Loucy (cell line): ENCODE results near the gene MEGF9.

Source experiments
- H2AFZ ChIP-seq: fragments of 200-600 bp; sonication (generic); 2 replicates; pipeline ENCODE4 v1.6.0; 2016; ENCODE audit warnings: antibody characterized with exemption, mild to moderate bottlenecking, low read length, moderate library complexity
- H3F3A ChIP-seq: fragments of 200-600 bp; 2 replicates; pipeline ENCODE4 v1.6.0; 2016; ENCODE audit warnings: antibody characterized with exemption, low read depth, mild to moderate bottlenecking
- H3K27me3 ChIP-seq: fragments of 200-600 bp; sonication (generic); 2 replicates; pipeline ENCODE4 v1.6.1; 2014; ENCODE audit warnings: low read length, mild to moderate bottlenecking; ENCODE audit not compliant: insufficient read depth, poor library complexity, severe bottlenecking
- H3K36me3 ChIP-seq: fragments of 200-600 bp; sonication (generic); 2 replicates; pipeline ENCODE4 v1.6.1; 2016; ENCODE audit warnings: low read length; ENCODE audit not compliant: insufficient read depth
- H3K4me1 ChIP-seq: fragments of 200-600 bp; sonication (generic); 2 replicates; pipeline ENCODE4 v1.5.1; 2014; ENCODE audit warnings: low read length, mild to moderate bottlenecking; ENCODE audit not compliant: insufficient read depth, poor library complexity, severe bottlenecking
- H3K4me2 ChIP-seq: fragments of 200-600 bp; sonication (generic); 2 replicates; pipeline ENCODE4 v1.6.0; 2014; ENCODE audit warnings: antibody characterized with exemption, low read length, low read depth, mild to moderate bottlenecking; ENCODE audit not compliant: poor library complexity, severe bottlenecking
- H3K4me3 ChIP-seq: fragments of 200-600 bp; sonication (generic); 2 replicates; pipeline ENCODE4 v1.5.1; 2014; ENCODE audit warnings: low read length, mild to moderate bottlenecking, mixed read lengths; ENCODE audit not compliant: poor library complexity, severe bottlenecking
- H3K79me2 ChIP-seq: fragments of 200-600 bp; sonication (generic); 2 replicates; pipeline ENCODE4 v1.6.1; 2014; ENCODE audit warnings: low read length; ENCODE audit not compliant: insufficient read depth
- H3K9ac ChIP-seq: fragments of 200-600 bp; sonication (generic); 2 replicates; pipeline ENCODE4 v1.6.0; 2014; ENCODE audit warnings: mild to moderate bottlenecking, low read depth, low read length, moderate library complexity; ENCODE audit not compliant: poor library complexity, severe bottlenecking
- H3K9me2 ChIP-seq: fragments of 200-600 bp; sonication (generic); replicated peaks from 2 replicates; pipeline ENCODE4 v1.6.1; 2016; ENCODE audit warnings: low read depth, low read length, mixed read lengths
- H3K9me3 ChIP-seq: fragments of 200-600 bp; sonication (generic); 2 replicates; pipeline ENCODE4 v1.6.1; 2014; ENCODE audit warnings: mild to moderate bottlenecking, antibody characterized with exemption, low read length, low read depth; ENCODE audit not compliant: insufficient read depth
- H4K20me1 ChIP-seq: fragments of 200-600 bp; sonication (generic); 2 replicates; pipeline ENCODE4 v1.6.0; 2014; ENCODE audit warnings: antibody characterized with exemption, low read length, mild to moderate bottlenecking; ENCODE audit not compliant: insufficient read depth, poor library complexity, severe bottlenecking
- EZH2phosphoT487 ChIP-seq: fragments of 200-600 bp; IDR thresholded peaks from 2 replicates; pipeline ENCODE4 v1.6.1; 2018; ENCODE audit warnings: antibody characterized with exemption, mild to moderate bottlenecking, moderate library complexity, borderline replicate concordance
- TF ChIP-seq, protein P1 (sequence below): fragments of 200-600 bp; sonication (generic); conservative IDR thresholded peaks from 2 replicates; pipeline ENCODE4 v1.5.1; 2014; ENCODE audit warnings: mild to moderate bottlenecking, antibody characterized with exemption, low read length

The MEGF9 gene

GRCh38 chr9:120702075-120702474 lies 12.2 kb downstream of the MEGF9 start:
- Histone ChIP-seq H4K20me1 (no peaks in the 10 kb centered on the region), H3K9me3 (no peaks in the 10 kb centered on the region), H3K4me1 (peaks cover 6% of the 10 kb centered on the region), H2AFZ (no peak overlapping the region), H3K4me3 (no peak overlapping the region), H3K36me3 (no peaks in the 10 kb centered on the region), H3K9ac (no peak overlapping the region), H3K4me2 (no peak overlapping the region), H3K27me3 (no peaks in the 10 kb centered on the region), H3K9me2 (no peaks in the 10 kb centered on the region), H3F3A (no peaks in the 10 kb centered on the region; the same call in 1 of the 2 replicates), H3K79me2 (peaks cover 7% of the 10 kb centered on the region; the same call in 1 of the 2 replicates)
- no peak for TF ChIP-seq EZH2phosphoT487
- TF ChIP-seq, protein P1, sequence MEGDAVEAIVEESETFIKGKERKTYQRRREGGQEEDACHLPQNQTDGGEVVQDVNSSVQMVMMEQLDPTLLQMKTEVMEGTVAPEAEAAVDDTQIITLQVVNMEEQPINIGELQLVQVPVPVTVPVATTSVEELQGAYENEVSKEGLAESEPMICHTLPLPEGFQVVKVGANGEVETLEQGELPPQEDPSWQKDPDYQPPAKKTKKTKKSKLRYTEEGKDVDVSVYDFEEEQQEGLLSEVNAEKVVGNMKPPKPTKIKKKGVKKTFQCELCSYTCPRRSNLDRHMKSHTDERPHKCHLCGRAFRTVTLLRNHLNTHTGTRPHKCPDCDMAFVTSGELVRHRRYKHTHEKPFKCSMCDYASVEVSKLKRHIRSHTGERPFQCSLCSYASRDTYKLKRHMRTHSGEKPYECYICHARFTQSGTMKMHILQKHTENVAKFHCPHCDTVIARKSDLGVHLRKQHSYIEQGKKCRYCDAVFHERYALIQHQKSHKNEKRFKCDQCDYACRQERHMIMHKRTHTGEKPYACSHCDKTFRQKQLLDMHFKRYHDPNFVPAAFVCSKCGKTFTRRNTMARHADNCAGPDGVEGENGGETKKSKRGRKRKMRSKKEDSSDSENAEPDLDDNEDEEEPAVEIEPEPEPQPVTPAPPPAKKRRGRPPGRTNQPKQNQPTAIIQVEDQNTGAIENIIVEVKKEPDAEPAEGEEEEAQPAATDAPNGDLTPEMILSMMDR = no peak

DNA sequence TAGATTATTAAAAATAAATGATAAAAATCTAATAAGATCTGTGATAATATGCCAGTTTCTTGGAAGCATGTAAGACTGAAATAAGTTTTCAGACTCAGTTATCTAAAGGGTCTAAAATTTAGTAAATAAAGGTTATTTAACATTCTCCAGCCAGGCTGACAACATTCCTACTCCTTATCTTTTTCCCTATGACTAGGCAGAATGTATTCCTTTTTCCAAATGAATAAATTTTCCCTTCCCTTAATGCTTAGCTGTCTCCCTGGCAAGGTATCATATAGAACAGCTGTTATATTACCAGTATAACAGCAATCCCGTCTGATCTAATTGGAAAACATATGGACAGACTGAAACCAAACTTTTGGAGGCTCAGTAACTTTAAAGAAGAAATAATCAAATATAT lies 13.0 kb downstream of the MEGF9 start:
- no peak overlapping the region for H2AFZ ChIP-seq
- H3K36me3 ChIP-seq = no peaks in the 10 kb centered on the region
- no peaks in the 10 kb centered on the region for H4K20me1 ChIP-seq
- peaks cover 6% of the 10 kb centered on the region for H3K4me1 ChIP-seq
- H3K9me3 ChIP-seq = no peaks in the 10 kb centered on the region
- no peaks in the 10 kb centered on the region for H3K79me2 ChIP-seq
- TF ChIP-seq, protein P1 = no peak
- TF ChIP-seq EZH2phosphoT487 = no peak
- H3K4me3 ChIP-seq = no peak overlapping the region
- H3K9me2 ChIP-seq = no peaks in the 10 kb centered on the region
- no peaks in the 10 kb centered on the region; the same call in 1 of the 2 replicates for H3F3A ChIP-seq
- no peak overlapping the region for H3K4me2 ChIP-seq
- no peak overlapping the region for H3K9ac ChIP-seq
- H3K27me3 ChIP-seq = no peaks in the 10 kb centered on the region

DNA sequence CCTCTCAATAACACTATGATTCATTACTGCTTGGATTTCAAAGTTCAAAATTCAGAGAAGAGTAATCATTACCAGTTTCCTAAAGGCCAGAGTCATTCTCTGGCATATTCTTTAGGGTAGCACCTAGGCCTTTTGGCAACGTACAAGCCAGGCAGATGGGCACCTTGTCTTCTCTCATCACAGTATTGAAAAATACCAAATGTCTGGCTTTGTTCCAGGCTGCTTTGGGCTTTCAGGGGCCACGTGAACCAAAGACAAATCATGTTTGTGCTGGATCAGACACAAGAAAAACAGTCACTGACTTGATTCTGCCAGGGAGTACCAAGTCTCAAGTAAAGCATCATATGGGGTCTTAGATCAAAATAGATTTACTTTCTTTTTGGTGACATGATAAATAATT lies 15.5 kb downstream of the MEGF9 start:
- Histone ChIP-seq H3K27me3 (no peaks in the 10 kb centered on the region), H3K4me2 (no peak overlapping the region), H3K4me1 (peaks cover 13% of the 10 kb centered on the region)

More for the DNA sequence above, 15.5 kb downstream of the MEGF9 start:
- H3K36me3 ChIP-seq = no peaks in the 10 kb centered on the region
- no peaks in the 10 kb centered on the region for H3K9me2 ChIP-seq
- H3F3A ChIP-seq = no peaks in the 10 kb centered on the region
- H3K9me3 ChIP-seq = no peaks in the 10 kb centered on the region
- TF ChIP-seq, protein P1 = no peak
- TF ChIP-seq EZH2phosphoT487 = no peak
- no peak overlapping the region for H3K9ac ChIP-seq
- H4K20me1 ChIP-seq = no peaks in the 10 kb centered on the region
- H3K4me3 ChIP-seq = no peak overlapping the region
- H2AFZ ChIP-seq = no peak overlapping the region
- H3K79me2 ChIP-seq = no peaks in the 10 kb centered on the region
